ENCODE measurements around the gene CASQ2. TPM values are rescaled to one million over a fixed set of nuclear protein-coding genes. Genes with fewer than 3 reads are reported as not detected.

The CASQ2 gene
- total and polyA plus RNA-seq, 9 of the 15 experiments (the other 6 are each of a cell fraction or from before 2014, with no cell fraction given), result not detected

DNA sequence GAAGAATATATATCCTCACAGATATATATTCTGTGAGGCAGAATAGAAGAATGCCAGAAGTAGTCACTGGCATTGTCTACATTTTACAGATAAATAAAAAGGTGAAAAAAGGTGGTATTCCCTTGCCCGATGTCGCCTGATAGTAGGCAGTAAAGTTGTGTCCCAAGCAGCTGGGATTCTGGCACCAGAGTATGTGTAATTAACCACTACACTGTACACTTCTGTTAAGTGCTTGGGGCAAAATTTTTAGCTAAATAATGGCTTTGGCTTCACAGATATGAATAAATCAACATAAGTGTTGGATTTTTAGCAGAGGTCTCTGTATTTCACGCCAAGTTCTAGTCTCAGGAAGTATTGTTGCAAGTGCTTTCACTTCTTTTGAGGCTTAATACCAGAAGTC is 13.3 kb upstream of the CASQ2 start:
- no peaks in the 10 kb centered on the region for H3K9me3 ChIP-seq (replicated peaks; ENCODE audit: control insufficient read depth, insufficient read depth, low read depth, low read length)
- H3K9me1 ChIP-seq (ENCODE audit: control insufficient read depth, insufficient read depth, low read length), result no peaks in the 10 kb centered on the region
- FAIRE-seq (no peak), DNase-seq (ENCODE audit: extremely low read depth in 1 of 4, low spot score in 3 of 4) (no peak), ATAC-seq (no peak)
- WGBS (ENCODE audit: insufficient coverage, low coverage, missing lambda C conversion rate), result 0% methylated on average over 3 of the region's 3 CpGs
- intact Hi-C loops (cut with micrococcal nuclease) (no loop called here), in situ Hi-C loops (cut with MboI) (no loop called here)
- no peak overlapping the region for H2AFZ ChIP-seq (ENCODE audit: low read depth, low read length)
- no peaks in the 10 kb centered on the region for H3K79me2 ChIP-seq (ENCODE audit: control insufficient read depth, insufficient read depth, low read length)
- ChIA-PET CTCF (ENCODE audit: low intra/inter-chr PET ratio) (no interaction called here), POLR2A (interaction anchor here (0.9 kb wide), 1 partner anchor 165 kb away, joined by 4 read pairs; no protein-coding TSS in a partner anchor)
- no peak overlapping the region for H3K9ac ChIP-seq (ENCODE audit: insufficient read depth in 1 of 2, low read depth in 2 of 2, low read length in 2 of 2)
- BruUV-seq (replicated peaks), result no TSS peak
- H3K4me1 ChIP-seq (replicated peaks in 1 of 2; ENCODE audit: control insufficient read depth in 2 of 2, insufficient read depth in 2 of 2, low read length in 2 of 2), result no peaks in the 10 kb centered on the region
- H3K27me3 ChIP-seq (ENCODE audit: control insufficient read depth in 2 of 2, insufficient read depth in 2 of 2, low read length in 2 of 2), result no peaks in the 10 kb centered on the region
- TF ChIP-seq GMEB1 (CRISPR knock-in tag; IDR thresholded peaks at IDR 0.05) (no peak), RBM15 (IDR thresholded peaks at IDR 0.05; ENCODE audit: insufficient read depth, low read length) (no peak)
- TF ChIP-seq, protein P1, sequence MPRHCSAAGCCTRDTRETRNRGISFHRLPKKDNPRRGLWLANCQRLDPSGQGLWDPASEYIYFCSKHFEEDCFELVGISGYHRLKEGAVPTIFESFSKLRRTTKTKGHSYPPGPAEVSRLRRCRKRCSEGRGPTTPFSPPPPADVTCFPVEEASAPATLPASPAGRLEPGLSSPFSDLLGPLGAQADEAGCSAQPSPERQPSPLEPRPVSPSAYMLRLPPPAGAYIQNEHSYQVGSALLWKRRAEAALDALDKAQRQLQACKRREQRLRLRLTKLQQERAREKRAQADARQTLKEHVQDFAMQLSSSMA (CRISPR knock-in tag; IDR thresholded peaks at IDR 0.05), result no peak
- no peak overlapping the region for H3K4me2 ChIP-seq (ENCODE audit: insufficient read depth, low read length)
- no peak overlapping the region for H3K4me3 ChIP-seq
- H4K20me1 ChIP-seq (replicated peaks; ENCODE audit: control insufficient read depth, insufficient read depth, low read length), result no peaks in the 10 kb centered on the region; the same call in 1 of the 2 replicates
- no peak overlapping the region for H3K27ac ChIP-seq (ENCODE audit: extremely low read depth, low read depth, low read length)
- no peaks in the 10 kb centered on the region for H3K36me3 ChIP-seq (ENCODE audit: control insufficient read depth, insufficient read depth, low read length)

DNA sequence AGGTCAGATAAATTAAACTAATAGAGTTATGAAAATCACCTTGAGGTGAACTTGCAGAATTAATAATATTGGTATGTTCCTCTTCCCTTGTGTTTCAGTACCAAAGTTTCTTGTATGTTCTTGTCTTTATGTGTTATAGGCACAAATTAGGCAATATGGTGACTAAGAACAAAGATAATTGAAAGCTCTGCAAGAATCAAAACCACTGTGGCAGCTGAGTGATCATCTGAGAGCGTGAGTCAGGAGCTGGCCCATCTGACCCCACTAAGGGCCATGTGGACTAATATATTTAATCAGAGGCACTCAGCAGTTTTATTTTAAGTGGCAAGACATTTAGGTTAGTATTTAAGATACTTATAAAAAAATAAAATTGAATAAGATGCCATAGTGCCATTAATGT is 12.8 kb upstream of the CASQ2 start:
- 4% methylated on average over 1 of the region's 1 CpG for WGBS (ENCODE audit: insufficient coverage, low coverage, missing lambda C conversion rate)
- TF ChIP-seq MECOM (CRISPR knock-in tag; IDR thresholded peaks at IDR 0.05) (no peak), KDM5B (IDR thresholded peaks at IDR 0.05; ENCODE audit: insufficient replicate concordance, low read depth, low read length) (no peak), NR2C1 (IDR thresholded peaks at IDR 0.05) (no peak), NR2C1 (tag; IDR thresholded peaks at IDR 0.05) (no peak), TAL1 (IDR thresholded peaks at IDR 0.05) (no peak), EZH2 (IDR thresholded peaks at IDR 0.05; ENCODE audit: borderline replicate concordance, low read depth, low read length) (no peak), TGIF2 (CRISPR knock-in tag; IDR thresholded peaks at IDR 0.05) (no peak), SP2 (IDR thresholded peaks at IDR 0.05; ENCODE audit: extremely low read depth, low read depth, low read length, poor library complexity, severe bottlenecking) (no peak)
- TF ChIP-seq, protein P2, sequence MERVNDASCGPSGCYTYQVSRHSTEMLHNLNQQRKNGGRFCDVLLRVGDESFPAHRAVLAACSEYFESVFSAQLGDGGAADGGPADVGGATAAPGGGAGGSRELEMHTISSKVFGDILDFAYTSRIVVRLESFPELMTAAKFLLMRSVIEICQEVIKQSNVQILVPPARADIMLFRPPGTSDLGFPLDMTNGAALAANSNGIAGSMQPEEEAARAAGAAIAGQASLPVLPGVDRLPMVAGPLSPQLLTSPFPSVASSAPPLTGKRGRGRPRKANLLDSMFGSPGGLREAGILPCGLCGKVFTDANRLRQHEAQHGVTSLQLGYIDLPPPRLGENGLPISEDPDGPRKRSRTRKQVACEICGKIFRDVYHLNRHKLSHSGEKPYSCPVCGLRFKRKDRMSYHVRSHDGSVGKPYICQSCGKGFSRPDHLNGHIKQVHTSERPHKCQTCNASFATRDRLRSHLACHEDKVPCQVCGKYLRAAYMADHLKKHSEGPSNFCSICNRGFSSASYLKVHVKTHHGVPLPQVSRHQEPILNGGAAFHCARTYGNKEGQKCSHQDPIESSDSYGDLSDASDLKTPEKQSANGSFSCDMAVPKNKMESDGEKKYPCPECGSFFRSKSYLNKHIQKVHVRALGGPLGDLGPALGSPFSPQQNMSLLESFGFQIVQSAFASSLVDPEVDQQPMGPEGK (CRISPR knock-in tag; IDR thresholded peaks at IDR 0.05; ENCODE audit: borderline replicate concordance), result no peak

More for the DNA sequence above, 12.8 kb upstream of the CASQ2 start:
- H3K9me1 ChIP-seq (ENCODE audit: control insufficient read depth, insufficient read depth, low read length), result no peaks in the 10 kb centered on the region
- intact Hi-C loops (cut with micrococcal nuclease) (no loop called here), in situ Hi-C loops (cut with MboI) (no loop called here)
- ATAC-seq, result no peak
- DNase-seq (ENCODE audit: extremely low read depth in 1 of 4, low spot score in 3 of 4), result no peak
- no peak for FAIRE-seq
- H3K4me1 ChIP-seq (replicated peaks in 1 of 2; ENCODE audit: control insufficient read depth in 2 of 2, insufficient read depth in 2 of 2, low read length in 2 of 2), result no peaks in the 10 kb centered on the region
- H3K9me3 ChIP-seq (replicated peaks; ENCODE audit: control insufficient read depth, insufficient read depth, low read depth, low read length), result no peaks in the 10 kb centered on the region
- H3K27me3 ChIP-seq (ENCODE audit: control insufficient read depth in 2 of 2, insufficient read depth in 2 of 2, low read length in 2 of 2), result no peaks in the 10 kb centered on the region
- H3K4me3 ChIP-seq, result no peak overlapping the region
- CTCF ChIA-PET (ENCODE audit: low intra/inter-chr PET ratio), result no interaction called here
- H3K9ac ChIP-seq (ENCODE audit: insufficient read depth in 1 of 2, low read depth in 2 of 2, low read length in 2 of 2), result no peak overlapping the region
- no TSS peak for BruUV-seq (replicated peaks)
- no peak overlapping the region for H3K4me2 ChIP-seq (ENCODE audit: insufficient read depth, low read length)
- H4K20me1 ChIP-seq (replicated peaks; ENCODE audit: control insufficient read depth, insufficient read depth, low read length), result no peaks in the 10 kb centered on the region; the same call in 1 of the 2 replicates
- no peak overlapping the region for H2AFZ ChIP-seq (ENCODE audit: low read depth, low read length)
- no peaks in the 10 kb centered on the region for H3K79me2 ChIP-seq (ENCODE audit: control insufficient read depth, insufficient read depth, low read length)
- POLR2A ChIA-PET, result interaction anchor here (0.9 kb wide), 1 partner anchor 164 kb away, joined by 4 read pairs; no protein-coding TSS in a partner anchor
- H3K27ac ChIP-seq (ENCODE audit: extremely low read depth, low read depth, low read length), result no peak overlapping the region
- H3K36me3 ChIP-seq (ENCODE audit: control insufficient read depth, insufficient read depth, low read length), result no peaks in the 10 kb centered on the region

All from K562 (cell line).